H9 (cell line): Measurements from ENCODE around the gene LIN28B. TPM values are rescaled to one million over a fixed set of nuclear protein-coding genes. Genes with fewer than 3 reads are reported as not detected.
A peak's percentile ranks its signal among the peaks of the same experiment; 100 is the strongest.

Source experiments
- DNase-seq: peaks from one replicate; pipeline ENCODE4 v3.0.0-alpha.2; 2017
- H2AFZ ChIP-seq: one replicate; pipeline ENCODE4 v1.6.1; 2013; ENCODE audit warnings: mild to moderate bottlenecking, low read length, control low read depth, moderate library complexity
- H2AK5ac ChIP-seq: 2 replicates; pipeline ENCODE4 v1.6.1; 2013; ENCODE audit warnings: low read length, control low read depth, mixed read lengths; ENCODE audit not compliant: insufficient read length
- H2BK120ac ChIP-seq: one replicate; pipeline ENCODE4 v1.6.1; 2013; ENCODE audit warnings: low read depth, mild to moderate bottlenecking, low read length, control low read depth, inconsistent platforms; ENCODE audit not compliant: poor library complexity, severe bottlenecking
- H2BK12ac ChIP-seq: 2 replicates; pipeline ENCODE4 v1.6.1; 2013; ENCODE audit warnings: low read length, control low read depth, mixed read lengths, low read depth; ENCODE audit not compliant: insufficient read length
- H2BK15ac ChIP-seq: 2 replicates; pipeline ENCODE4 v1.6.1; 2013; ENCODE audit warnings: low read depth, low read length, control low read depth
- H2BK20ac ChIP-seq: one replicate; pipeline ENCODE4 v1.6.1; 2013; ENCODE audit warnings: low read depth, mild to moderate bottlenecking, low read length, control low read depth, inconsistent platforms; ENCODE audit not compliant: poor library complexity, severe bottlenecking
- H2BK5ac ChIP-seq: 2 replicates; pipeline ENCODE4 v1.6.1; 2013; ENCODE audit warnings: low read length, control low read depth, mixed read lengths; ENCODE audit not compliant: insufficient read length
- H3K14ac ChIP-seq: 2 replicates; pipeline ENCODE4 v1.6.1; 2013; ENCODE audit warnings: low read length, control low read depth; ENCODE audit not compliant: insufficient read depth
- H3K18ac ChIP-seq: 2 replicates; pipeline ENCODE4 v1.6.1; 2013; ENCODE audit warnings: low read depth, mild to moderate bottlenecking, mixed read lengths, low read length, control low read depth; ENCODE audit not compliant: insufficient read length
- H3K23ac ChIP-seq: 2 replicates; pipeline ENCODE4 v1.6.1; 2013; ENCODE audit warnings: low read length, control low read depth, mixed read lengths, low read depth; ENCODE audit not compliant: insufficient read length
- H3K23me2 ChIP-seq: 2 replicates; pipeline ENCODE4 v1.6.1; 2013; ENCODE audit warnings: low read depth, mild to moderate bottlenecking, mixed read lengths, low read length, control low read depth; ENCODE audit not compliant: insufficient read length, poor library complexity, severe bottlenecking
- H3K27ac ChIP-seq: 2 replicates; pipeline ENCODE4 v1.5.1; 2013; ENCODE audit warnings: low read length, control low read depth, mixed read lengths, low read depth; ENCODE audit not compliant: insufficient read length
- H3K27me3 ChIP-seq: 2 replicates; pipeline ENCODE4 v1.6.1; 2013; ENCODE audit warnings: low read length, control low read depth, inconsistent platforms; ENCODE audit not compliant: insufficient read depth
- H3K4ac ChIP-seq: 2 replicates; pipeline ENCODE4 v1.6.1; 2013; ENCODE audit warnings: low read depth, mild to moderate bottlenecking, control low read depth, inconsistent platforms, low read length, moderate library complexity
- H3K4me1 ChIP-seq: 2 replicates; pipeline ENCODE4 v1.6.1; 2013; ENCODE audit warnings: low read length, control low read depth, inconsistent platforms; ENCODE audit not compliant: insufficient read depth
- H3K4me2 ChIP-seq: 2 replicates; pipeline ENCODE4 v1.6.1; 2013; ENCODE audit warnings: low read length, control low read depth, mixed read lengths; ENCODE audit not compliant: insufficient read length, insufficient read depth
- H3K56ac ChIP-seq: 2 replicates; pipeline ENCODE4 v1.6.1; 2013; ENCODE audit warnings: low read depth, mild to moderate bottlenecking, mixed read lengths, low read length, control low read depth; ENCODE audit not compliant: insufficient read length
- H3K79me1 ChIP-seq: 2 replicates; pipeline ENCODE4 v1.6.1; 2013; ENCODE audit warnings: low read depth, mild to moderate bottlenecking, moderate library complexity, low read length, control low read depth, inconsistent platforms; ENCODE audit not compliant: insufficient read depth, poor library complexity, severe bottlenecking
- H3K79me2 ChIP-seq: 2 replicates; pipeline ENCODE4 v1.6.1; 2013; ENCODE audit warnings: low read length, control low read depth, inconsistent platforms; ENCODE audit not compliant: insufficient read depth
- H3K9ac ChIP-seq: 2 replicates; pipeline ENCODE4 v1.6.1; 2013; ENCODE audit warnings: low read length, control low read depth, mixed read lengths; ENCODE audit not compliant: insufficient read length; ENCODE audit errors: extremely low read depth
- H3K9me3 ChIP-seq: one replicate; pipeline ENCODE4 v1.6.1; 2013; ENCODE audit warnings: low read depth, low read length, inconsistent platforms; ENCODE audit not compliant: control insufficient read depth
- H3T11ph ChIP-seq: one replicate; pipeline ENCODE4 v1.6.1; 2013; ENCODE audit warnings: mild to moderate bottlenecking, low read length, control low read depth, inconsistent platforms
- H4K20me1 ChIP-seq: one replicate; pipeline ENCODE4 v1.6.1; 2013; ENCODE audit not compliant: control insufficient read depth, insufficient read length, insufficient read depth
- H4K5ac ChIP-seq: 2 replicates; pipeline ENCODE4 v1.6.1; 2013; ENCODE audit warnings: low read depth, mild to moderate bottlenecking, mixed read lengths, low read length, control low read depth; ENCODE audit not compliant: insufficient read length
- H4K8ac ChIP-seq: replicated peaks from 2 replicates; pipeline ENCODE4 v1.6.1; 2013; ENCODE audit warnings: low read length, control low read depth, mixed read lengths, low read depth; ENCODE audit not compliant: insufficient read length
- H4K91ac ChIP-seq: 2 replicates; pipeline ENCODE4 v1.6.1; 2013; ENCODE audit warnings: low read depth, mild to moderate bottlenecking, moderate library complexity, mixed read lengths, low read length, control low read depth; ENCODE audit not compliant: insufficient read length
- H3K27ac Mint-ChIP-seq, 3 experiments: 2 replicates in 2 of 3; 3 replicates in 1 of 3; pipeline ENCODE4 v1.8.0; 2020 to 2021; ENCODE audit warnings: mixed read lengths in 3 of 3, mild to moderate bottlenecking in 1 of 3, moderate library complexity in 1 of 3
- H3K27me3 Mint-ChIP-seq: 2 replicates; pipeline ENCODE4 v1.8.0; 2021; ENCODE audit warnings: low read depth, mild to moderate bottlenecking, moderate library complexity, mixed read lengths
- H3K36me3 Mint-ChIP-seq, 3 experiments: 2 replicates in 2 of 3; 3 replicates in 1 of 3; pipeline ENCODE4 v1.8.0; 2020 to 2021; ENCODE audit warnings: low read depth in 3 of 3, mixed read lengths in 3 of 3; ENCODE audit not compliant: insufficient read depth in 1 of 3
- H3K4me1 Mint-ChIP-seq, 2 experiments: 2 replicates each; pipeline ENCODE4 v1.8.0; 2020; ENCODE audit warnings: mixed read lengths in 2 of 2
- H3K4me3 Mint-ChIP-seq, 2 experiments: 2 replicates in 1 of 2; 3 replicates in 1 of 2; pipeline ENCODE4 v1.8.0; 2020 to 2021; ENCODE audit warnings: mild to moderate bottlenecking in 2 of 2, mixed read lengths in 2 of 2, moderate library complexity in 1 of 2
- H3K9me3 Mint-ChIP-seq, 2 experiments: 2 replicates in 1 of 2; 3 replicates in 1 of 2; pipeline ENCODE4 v1.8.0; 2020; ENCODE audit warnings: mild to moderate bottlenecking in 2 of 2, mixed read lengths in 2 of 2, moderate library complexity in 1 of 2
- CTCF ChIP-seq: fragments of 200-600 bp; sonication (generic); conservative IDR thresholded peaks from 3 replicates; pipeline ENCODE4 v1.8.0; 2021; ENCODE audit warnings: antibody characterized with exemption, mild to moderate bottlenecking
- WGBS: extraction: QIAGEN DNeasy Blood & Tissue Kit; methylation state at CpG from one replicate; pipeline ENCODE4 v1.1.7; 2013; ENCODE audit warnings: missing lambda C conversion rate, low lambda C conversion rate, mixed read lengths; ENCODE audit not compliant: insufficient read length; ENCODE audit errors: extremely low coverage; 5-methylcytosine and 5-hydroxymethylcytosine counted together
- total RNA-seq: library from RNA; stranded (reverse); gene quantifications from 2 replicates; pipeline ENCODE4 v1.2.1, GENCODE V29; 2021

Gene LIN28B
- total RNA-seq, 1 experiment from 2014 or later = 110 TPM

- Histone ChIP-seq H3K9me3 (no peaks in the 10 kb centered on the region), H3K18ac (no peak overlapping the region), H3K79me1 (no peaks in the 10 kb centered on the region), H2BK20ac (no peak overlapping the region), H3K4me1 (peaks cover 2% of the 10 kb centered on the region; the same call in 1 of the 2 replicates), H3K23ac (no peak overlapping the region), H3K56ac (no peak overlapping the region), H3K4ac (no peak overlapping the region), H2BK15ac (no peak overlapping the region), H2AFZ (no peak overlapping the region), H3T11ph (no peak overlapping the region), H3K27ac (peak overlapping the region; percentile 100), H2BK12ac (no peak overlapping the region), H3K14ac (no peak overlapping the region), H3K23me2 (peaks cover 28% of the 10 kb centered on the region), H4K5ac (peak overlapping the region; percentile 10), H3K79me2 (peaks cover 5% of the 10 kb centered on the region; the same call in 1 of the 2 replicates), H2BK120ac (no peak overlapping the region), H3K4me2 (peak overlapping the region; percentile 83), H4K8ac (no peak overlapping the region), H2BK5ac (no peak overlapping the region), H3K27me3 (no peaks in the 10 kb centered on the region), H3K9ac (peak overlapping the region; percentile 88), H4K91ac (no peak overlapping the region), H4K20me1 (no peaks in the 10 kb centered on the region), H2AK5ac (no peak overlapping the region)
- Mint-ChIP-seq H3K36me3 (peaks cover 0 to 12% (median 5%) of the 10 kb centered on the region in 3 experiments; a peak in 4 of 7 replicates), H3K27ac (peak overlapping the region; percentile 80 to 100 (median 100)), H3K27me3 (no peaks in the 10 kb centered on the region; the same call in 1 of the 2 replicates), H3K9me3 (no peaks in the 10 kb centered on the region; a peak in 2 of 5 replicates), H3K4me1 (peaks cover 50 to 58% of the 10 kb centered on the region in 2 experiments), H3K4me3 (peak overlapping the region; percentile 53 to 82)
- DNase-seq = peak; percentile 52
- WGBS = no CpG with 5 or more reads among the region's 5 CpGs
- no peak for TF ChIP-seq CTCF
Observed at GRCh38 chr6:104955491-104955890, 1.4 kb upstream of the LIN28B start.
